Mesenteric fat pad (tissue), 1 donor: ENCODE results near the gene B4GALT5. TPM values are rescaled to one million over a fixed set of nuclear protein-coding genes. Genes with fewer than 3 reads are reported as not detected.

Experiments used
- DNase-seq: peaks from one replicate; pipeline ENCODE4 v3.0.0-alpha.2; 2020; ENCODE audit warnings: low spot score
- total RNA-seq: library from RNA; stranded (reverse); fragmentation: NEBNext Ultra II Directional; extraction: Animal tissue kit (Norgen Biotek cat#: 25700); gene quantifications from one replicate; pipeline ENCODE4 v1.2.1, GENCODE V29; 2021
- donor health status: DM: yes; HTN: yes; CAD: no.

Gene B4GALT5
- total RNA-seq, 1 donor from 2014 or later = 54.2 TPM

DNA sequence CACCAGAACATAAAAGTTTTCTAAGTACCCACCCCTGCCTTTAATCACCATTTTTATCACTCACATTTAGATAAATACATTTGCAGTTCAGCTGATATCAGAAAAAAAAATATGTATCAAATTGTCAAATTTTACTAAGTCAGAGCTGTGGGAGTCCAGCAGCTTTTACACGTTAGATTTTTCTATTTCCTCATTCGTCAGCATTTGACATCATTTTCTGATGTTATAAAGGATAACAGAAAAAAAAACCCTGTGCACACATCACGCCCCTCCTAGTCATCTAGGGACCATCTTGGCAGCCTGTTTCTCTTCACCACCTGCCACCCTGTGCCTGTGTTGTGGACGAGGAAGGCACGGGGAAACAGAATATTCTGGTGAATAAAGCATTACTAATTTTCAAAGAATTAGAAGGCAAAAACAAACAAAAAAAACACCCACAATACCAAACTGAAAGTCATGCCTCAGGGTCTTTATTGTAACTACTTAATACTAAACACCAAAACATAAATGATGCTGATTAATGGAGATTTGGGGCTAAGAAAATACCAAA is 12.4 kb downstream of the B4GALT5 start:
- no peak for DNase-seq

DNA sequence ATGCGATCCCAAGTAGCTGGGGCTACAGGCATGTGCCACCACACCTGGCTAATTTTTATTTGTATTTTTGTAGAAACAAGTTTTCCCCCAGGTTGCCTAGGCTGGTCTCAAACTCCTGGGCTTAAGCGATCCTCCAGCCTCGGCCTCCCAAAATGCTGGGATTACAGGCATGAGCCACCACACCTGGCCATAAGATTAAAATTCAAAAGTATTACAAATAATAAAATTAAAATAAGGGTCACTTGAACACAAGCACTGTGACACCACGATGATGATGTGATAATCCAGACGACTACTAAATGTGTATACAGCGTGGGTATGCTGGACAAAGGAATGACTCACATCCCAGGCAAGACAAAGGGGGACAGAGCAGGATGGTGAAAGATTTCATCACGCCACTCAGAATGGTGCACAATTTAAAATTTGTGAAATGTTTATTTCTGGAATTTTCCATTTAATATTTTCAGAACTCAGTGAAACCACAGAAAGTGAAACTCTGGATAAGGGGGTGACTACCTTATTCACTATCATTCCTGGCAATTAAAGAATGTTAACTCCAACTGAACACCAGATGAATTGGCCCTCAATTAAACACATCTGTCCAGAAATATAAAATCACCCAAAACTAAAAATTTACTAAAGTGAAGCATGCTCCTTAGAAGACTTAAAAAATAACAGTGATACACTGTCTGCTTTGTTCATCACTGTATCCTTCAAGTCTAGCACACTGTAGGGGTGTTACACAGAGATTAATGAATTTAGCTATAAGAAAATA is 13.1 kb downstream of the B4GALT5 start:
- DNase-seq = no peak

DNA sequence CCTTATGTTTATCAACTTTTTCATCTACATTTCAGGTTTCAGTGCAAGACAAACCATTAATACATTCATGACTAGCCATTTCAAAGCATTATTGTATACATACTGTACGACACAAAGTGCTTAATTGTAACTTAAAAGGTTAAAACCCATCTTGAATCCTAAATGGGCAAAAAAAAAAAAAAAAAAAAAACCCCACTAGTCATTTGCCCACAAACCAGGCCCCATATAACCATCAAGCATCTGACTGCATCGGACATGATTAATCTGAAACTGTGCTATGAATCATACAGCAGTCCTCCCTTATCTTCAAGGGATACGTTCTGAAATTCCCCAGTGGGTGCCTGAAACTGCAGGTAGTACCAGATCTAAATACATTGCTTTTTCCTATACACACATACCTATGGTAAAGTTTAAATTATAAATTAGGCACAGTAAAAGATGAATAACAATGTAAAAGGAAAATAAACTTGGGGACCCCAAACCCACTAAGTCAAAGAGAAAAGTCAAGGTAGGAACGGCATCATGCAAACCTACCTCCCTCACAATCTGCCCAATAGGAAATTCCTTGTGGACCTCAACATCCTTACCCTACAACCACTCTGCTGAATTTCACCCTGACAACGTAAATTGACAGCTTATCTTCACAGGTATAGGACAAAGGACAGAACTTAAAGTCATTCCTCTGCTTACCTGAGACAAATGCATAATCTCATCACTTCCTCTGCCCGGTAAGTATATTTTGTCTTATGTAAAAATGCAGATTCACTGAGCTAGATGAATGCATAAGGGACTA is 14.3 kb downstream of the B4GALT5 start:
- DNase-seq = no peak

DNA sequence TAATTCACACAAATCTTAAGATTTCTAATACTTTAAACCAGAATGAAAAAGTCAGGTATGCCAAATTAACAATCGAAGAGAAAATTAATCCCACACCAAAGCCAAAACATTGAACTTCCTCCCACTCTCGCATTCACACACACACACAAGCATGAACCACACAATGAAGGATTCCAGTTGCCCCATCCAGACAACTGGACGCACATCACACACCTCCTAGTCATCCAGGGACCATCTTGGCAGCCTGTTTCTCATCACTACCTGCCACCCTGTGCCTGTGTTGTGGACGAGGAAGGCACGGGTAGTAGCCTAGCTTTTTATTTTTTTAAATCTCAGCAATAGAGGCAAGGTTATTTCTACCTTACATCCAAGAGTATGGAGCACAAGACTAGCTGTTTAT is 15.2 kb downstream of the B4GALT5 start:
- DNase-seq = no peak

DNA sequence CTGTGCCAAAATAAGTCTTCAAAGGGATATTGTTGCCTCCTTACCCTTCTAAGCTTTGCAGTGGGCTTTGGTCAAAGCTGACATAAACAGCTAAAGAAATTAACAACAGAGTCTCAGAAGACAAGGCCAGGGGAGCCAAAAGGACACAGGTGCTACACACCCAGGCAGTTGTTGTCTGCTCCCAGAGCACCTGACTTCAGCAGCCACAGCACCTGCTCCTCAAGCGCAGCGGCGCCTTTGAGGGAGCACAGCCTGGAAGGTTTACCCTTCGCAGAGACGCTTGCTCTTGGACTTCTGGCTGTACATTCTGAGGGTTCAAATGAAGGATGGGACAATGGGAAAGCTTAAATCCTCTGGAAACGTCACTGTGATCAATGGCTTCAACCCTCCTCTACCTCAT is 16.6 kb downstream of the B4GALT5 start:
- DNase-seq = no peak

DNA sequence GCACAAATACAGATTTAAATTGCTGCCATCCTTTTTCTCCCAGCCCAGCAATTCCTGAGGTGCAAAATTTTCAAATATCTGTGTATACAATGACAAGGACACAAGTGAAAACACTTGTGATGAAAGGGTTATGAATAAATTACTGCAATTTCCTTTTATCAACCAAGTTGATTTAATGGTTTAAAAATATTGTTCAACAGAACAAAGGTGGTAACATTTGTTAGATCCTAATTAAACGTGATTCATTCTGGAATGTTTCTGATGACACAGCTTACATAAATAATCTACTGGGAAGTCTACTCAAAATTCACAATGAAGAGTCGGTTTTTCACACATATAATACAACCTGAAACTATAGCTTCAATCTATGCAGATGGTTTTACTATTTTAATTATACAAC is 17.1 kb downstream of the B4GALT5 start:
- no peak for DNase-seq

DNA sequence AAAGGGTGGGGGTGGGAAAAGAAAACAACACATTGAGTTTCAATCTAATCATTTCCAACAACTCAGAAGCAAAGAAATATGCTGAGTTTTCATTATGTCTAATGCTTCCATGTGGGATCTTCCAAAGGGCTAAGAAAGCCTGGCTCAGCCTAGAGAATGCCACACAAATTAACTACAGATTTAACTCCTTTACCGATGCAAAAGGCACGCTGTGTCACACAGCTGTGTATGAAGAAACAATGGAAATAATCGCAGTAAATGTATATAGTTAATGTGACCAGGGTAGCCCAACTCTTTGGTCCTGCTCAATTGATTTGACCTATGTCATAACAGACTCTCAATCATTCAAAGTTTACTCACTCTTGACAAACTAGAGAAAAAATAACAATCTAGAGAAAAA is 17.8 kb downstream of the B4GALT5 start:
- DNase-seq = no peak

DNA sequence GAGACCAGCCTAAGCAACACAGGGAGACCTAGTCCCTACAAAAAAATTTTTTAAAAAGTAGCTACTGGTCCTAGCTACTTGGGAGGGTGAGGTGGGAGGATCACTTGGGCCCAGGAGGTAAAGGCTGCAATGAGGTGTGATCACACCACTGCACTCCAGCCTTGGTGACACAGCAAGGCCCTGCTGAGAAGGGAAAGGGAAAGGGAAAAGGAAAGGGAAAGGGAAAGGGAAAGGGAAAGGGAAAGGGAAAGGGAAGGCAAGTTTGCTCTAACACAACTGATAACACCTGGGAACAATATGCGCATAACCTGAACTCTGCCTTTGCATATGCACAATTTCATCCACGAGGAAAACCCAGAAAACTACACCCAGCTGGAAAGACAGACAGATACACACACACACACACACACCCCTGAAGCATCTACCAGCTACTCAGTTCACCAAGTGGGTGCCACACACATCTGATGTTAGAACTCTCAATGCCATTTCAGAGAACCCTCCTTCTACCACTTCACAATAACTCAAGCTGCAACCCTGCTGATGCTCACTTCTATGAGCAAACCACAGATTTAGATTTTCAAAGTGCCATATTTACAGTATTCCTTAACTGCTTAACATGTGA is 19.1 kb downstream of the B4GALT5 start:
- no peak for DNase-seq

DNA sequence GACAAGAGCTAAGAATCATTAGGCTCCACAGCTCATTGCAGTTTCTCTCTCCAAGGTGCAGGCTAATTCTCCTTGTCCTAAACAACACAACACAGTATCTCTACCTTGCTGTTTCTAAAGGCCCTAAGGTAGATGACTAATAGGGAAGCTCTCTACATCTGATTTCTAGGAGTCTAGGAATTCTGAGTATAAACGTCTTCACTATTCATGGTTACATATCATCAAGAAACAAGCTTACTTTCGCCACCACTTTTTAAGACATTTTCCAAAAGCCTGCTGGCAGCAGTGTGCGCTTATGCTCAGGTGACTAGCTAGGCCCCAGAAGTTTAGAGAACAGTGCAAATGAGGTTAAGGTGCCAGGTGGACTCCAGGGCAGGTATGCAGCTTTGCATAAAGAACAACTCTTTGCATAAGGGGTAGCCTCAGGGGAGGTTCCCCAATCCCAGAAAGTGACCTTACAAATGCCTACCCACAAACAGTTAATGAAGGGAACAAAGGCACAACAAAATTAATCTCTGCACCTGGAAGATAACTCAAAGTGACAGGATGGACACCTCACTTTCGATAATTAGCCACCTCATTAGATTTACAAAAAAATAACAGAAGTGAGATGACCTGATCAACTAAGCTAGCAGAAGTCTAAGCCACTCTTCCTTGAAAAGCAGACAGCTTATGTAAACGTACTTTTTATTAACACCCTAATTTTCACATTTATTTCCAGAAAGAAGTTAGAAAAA is 20.1 kb downstream of the B4GALT5 start:
- DNase-seq = no peak

DNA sequence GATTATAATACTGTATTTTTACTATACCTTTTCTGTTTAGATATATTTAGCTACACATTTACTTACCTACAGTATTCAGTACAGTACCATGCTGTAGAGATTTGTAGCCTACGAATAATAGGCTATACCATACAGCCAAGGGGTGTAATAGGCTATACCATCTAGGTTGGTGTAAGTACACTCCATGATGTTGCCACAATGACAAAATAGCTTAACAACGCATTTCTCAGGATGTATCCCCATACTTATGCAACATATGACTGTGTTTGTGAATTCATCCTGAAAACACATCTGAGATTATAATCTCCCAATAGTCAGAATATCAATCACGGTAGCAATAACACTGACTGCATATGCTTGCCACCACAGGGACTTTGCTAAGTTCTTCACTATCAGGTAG is 20.7 kb downstream of the B4GALT5 start:
- DNase-seq = no peak

DNA sequence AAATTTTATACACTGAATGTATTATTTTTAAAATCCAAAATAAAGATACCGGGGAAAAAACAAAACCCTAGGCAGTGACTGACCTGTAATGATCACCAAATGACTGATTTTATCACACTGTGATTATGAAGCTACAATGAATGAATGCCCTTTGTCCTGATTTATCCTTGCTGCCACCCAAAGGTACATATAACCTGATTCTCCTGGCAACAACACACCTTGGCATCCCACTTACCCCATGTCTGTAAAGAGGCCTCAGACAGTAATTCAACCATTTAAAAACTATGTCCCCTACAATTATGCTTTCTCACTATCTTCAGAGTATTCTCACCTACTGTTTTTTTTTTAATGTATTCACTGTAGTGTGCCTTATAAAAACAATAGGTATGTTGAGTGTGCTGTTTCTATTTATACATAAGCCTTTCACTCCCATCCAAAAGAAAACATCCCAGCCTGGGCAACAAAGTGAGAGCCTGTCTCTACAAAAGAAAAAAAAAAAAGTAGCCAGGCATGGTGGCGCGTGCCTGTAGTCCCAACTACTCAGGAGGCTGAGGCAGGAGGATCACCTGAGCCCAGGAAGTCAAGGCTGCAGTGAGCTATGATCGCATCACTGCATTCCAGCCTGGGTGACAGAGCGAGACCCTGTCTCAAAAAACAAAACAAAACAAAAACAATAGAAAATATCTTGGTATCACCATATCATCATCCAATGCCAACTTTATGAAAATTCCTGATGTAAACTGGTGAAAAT is 21.7 kb downstream of the B4GALT5 start:
- DNase-seq = no peak

DNA sequence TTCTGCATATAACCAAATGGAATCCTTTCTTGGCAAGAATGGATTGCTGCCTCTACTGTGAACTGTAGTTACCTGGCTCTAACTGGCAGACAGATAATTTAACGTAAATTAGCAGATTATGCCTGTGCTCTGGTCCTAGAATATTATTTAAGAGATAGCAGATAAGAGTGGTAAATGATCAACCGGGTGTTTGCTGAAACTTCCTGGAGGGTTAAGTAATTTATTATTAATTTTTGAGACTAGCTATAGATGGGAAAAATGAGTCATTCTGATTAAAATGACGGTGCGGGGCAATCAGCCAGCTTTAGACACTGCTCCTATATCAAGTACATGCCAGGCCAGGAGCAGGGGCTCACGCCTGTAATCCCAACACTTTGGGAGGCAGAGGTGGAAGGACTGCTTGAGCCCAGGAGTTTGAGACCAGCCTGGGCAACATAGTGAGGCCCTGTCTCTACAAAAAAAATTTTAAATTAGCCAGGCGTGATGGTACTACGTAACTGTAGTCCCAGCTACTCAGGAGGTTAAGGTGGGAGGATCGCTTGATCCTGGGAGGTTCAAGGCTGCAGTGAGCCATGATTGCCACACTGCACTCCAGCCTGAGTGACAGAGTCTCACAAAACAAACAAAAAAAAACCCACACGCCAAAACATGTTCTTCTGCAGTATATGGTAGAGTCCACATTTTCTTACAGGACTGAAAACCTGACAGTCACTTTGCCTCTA is 22.6 kb downstream of the B4GALT5 start:
- DNase-seq = no peak

DNA sequence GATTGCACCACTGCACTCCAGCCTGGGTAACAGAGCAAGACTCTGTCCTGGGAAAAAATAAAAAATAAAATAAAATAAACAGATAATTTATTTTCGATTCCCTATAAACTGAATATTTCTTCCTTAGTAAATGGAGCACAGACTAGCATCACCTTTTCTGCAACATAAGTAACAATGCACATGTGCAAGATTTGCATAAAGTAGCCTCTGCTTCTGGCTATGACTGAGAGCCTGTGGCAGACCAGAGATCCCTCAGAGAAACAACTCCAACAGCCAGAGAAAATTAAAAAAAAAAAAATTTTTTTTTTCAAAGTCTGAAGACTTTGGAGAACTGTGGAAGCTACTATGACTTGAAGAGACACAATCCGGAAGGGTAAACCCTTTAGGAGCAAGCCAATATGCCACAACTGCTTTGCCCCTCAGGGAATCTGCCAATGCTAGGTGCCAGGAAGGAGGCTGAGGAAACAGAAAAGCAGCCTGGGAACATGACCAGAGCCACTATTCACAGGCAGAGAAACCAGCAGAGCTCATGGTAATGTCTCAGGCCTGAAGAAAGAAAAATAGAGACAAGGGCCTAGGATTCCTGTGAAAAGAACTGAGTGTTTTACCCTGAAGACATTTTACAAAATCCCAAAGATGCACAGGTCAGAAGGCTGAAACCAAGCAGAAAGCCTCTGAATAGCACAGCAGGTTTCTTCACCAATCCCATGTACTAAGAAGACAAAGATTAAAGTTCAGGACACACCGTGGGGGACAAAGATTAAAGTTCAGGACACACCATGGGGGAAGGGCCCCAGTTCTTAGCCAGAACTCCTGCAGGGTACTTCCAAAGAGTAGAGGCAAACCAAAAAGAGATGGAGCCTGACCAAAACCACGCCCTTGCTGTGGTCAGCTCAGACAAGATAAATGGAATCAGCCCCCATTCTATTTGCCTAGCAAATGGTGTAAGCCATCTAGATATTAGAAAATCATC is 25.8 kb downstream of the B4GALT5 start:
- DNase-seq = no peak

DNA sequence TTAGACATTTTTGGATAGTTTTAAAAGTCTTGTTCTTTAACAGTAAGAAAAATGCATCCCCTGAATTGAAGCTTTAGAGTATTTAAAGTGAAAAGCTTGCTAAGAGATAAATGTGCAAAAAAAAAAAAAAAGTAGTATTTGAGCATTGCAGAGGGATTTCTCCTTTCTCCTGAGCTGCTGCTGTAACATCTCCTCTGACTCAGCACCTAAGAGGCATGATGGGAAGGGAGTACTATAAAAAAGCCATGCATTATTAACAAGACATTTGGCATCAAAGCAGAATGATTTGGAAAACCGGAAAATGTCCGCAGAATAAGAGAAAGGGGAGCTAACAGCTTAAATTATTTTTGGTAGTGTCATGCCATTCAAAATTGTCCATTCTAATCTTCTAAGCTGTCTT is 27.9 kb downstream of the B4GALT5 start:
- DNase-seq = no peak

DNA sequence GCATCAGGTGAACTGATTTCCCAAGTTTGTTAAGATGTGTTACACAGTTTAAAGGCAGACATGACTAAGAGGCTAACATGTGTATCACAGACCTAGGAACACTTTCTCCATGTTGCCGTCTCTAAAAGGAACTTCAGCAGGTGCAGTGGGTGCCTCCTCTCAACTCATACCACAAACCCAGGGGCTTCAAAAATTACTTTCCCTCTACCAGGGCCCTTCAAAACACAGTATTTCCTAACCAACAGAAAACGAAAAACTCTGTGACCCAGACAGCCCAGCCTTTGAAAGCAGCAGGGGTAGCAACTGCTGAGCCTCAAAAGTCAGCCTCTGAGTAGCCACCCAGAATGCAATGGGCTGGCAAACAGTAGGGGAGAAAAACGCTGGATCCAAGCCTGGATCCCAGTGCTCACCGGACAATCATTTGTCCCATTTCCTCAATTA is 28.5 kb downstream of the B4GALT5 start:
- DNase-seq = no peak

DNA sequence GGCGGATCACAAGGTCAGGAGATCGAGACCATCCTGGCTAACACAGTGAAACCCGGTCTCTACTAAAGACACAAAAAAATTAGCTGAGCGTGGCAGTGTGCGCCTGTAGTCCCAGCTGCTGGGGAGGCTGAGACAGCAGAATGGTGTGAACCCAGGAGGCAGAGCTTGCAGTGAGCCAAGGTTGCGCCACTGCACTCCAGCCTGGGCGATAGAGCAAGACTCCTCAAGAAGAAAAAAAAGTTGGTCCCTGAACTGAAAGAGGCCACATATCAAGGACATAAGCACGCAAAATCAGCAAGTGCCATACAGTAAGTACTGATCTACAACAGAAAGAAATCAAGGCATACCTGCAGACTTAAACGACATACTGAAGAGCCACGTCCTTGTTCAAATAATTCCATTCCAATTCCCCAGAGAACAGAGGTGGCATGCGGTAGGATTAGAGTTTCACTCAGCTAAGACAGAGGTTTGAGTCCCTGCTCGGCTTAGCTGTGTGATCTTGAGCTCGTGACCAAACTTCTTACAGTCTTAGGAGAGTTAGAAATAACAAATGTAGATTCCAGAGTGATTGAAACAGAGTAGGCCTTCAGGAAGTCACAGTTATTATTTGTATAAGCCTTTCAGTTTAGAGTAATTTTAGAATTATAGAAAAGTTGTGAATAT is 29.2 kb downstream of the B4GALT5 start:
- no peak for DNase-seq

DNA sequence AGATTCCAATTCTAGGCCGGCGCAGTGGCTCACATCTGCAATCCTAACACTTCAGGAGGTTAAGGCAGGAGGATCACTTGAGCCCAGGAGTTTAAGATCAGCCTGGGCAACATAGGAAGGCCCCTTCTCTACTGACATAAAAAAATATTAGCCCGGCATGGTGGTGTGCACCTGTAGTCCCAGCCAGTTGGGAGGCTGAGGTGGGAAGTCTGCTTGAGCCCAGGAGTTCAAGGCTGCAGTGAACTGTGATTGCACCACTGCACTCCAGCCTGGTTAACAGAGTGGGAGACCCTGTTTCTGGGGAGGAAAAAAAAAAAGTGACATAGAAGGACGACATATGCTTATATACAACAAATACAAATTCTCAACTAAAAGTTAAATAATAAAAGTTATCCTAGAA is 30.9 kb downstream of the B4GALT5 start:
- DNase-seq = no peak

DNA sequence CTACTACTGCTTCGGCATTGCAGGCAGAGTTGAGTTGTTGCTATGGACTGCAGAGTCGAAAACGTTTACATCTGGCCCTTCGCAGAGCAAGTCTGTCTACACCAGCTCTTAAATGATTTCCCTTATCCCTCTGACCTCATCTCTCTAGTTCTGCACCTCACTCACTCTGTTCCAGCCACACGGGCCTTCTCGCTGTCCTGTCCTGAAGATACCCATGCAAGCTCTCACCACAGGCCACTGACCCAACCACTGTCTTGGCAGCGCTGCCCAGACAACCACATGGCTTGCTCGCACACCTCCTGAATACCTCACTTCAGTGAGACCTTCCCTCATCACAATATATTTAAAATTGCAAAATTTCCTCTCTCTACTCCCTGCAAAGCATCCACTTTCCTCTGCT is 31.4 kb downstream of the B4GALT5 start:
- DNase-seq = no peak
